ENCODE results near the gene SLC14A1.

Gene SLC14A1

GRCh38 chr18:45760462-45761036 is 36.6 kb downstream of the SLC14A1 start:
- no peak for DNase-seq

DNA sequence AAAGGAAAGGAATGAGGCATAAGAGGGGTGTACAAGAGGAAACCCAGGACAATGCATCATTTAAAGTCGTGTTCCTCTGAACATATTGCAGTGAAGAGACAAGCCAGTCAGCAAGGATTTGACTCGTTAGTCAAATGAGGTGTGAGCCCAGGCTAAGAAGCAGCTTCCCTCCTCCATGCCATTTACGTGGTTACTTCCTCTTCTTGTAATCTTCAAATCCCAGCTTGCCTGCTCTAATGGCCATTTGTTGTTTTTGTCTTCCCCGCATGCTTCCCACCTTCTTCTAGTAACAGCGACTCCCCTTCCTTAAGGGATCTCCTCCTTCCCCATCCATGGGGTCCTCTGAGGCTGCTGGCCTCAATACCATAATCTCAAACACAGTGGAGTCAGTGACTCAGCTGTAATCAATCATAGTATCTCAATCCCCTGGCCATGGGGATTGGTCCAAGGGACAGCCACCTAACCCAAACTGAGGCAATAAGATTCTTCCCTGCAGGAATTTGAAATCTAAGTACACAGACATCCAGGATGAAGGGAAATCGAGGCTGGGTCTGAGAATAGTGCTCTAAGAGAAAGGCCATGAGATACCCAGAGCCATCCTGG is 37.6 kb downstream of the SLC14A1 start:
- no peak for DNase-seq

- no peak for DNase-seq
These were observed 40.2 kb downstream of the SLC14A1 start for GRCh38 chr18:45764000-45764686.

DNA sequence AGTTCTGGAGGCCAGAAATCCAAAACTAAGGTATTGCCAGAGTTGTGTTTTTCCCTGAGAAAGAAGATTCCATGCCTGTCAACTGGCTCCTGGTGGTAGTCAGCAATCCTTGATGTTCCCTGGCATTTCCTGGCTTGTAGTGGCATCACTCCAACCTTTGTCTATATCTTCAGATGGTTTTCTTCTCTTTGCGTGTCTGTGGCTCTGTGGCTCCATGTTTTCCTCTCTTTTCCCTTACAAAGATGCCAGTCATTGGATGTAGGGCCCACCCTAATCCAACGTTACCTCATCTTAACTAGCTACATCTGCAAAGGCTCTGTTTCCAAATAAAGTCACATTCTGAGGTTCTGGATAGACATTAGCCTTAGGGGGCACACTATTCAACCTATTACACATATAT is 41.8 kb downstream of the SLC14A1 start:
- no peak for DNase-seq

DNA sequence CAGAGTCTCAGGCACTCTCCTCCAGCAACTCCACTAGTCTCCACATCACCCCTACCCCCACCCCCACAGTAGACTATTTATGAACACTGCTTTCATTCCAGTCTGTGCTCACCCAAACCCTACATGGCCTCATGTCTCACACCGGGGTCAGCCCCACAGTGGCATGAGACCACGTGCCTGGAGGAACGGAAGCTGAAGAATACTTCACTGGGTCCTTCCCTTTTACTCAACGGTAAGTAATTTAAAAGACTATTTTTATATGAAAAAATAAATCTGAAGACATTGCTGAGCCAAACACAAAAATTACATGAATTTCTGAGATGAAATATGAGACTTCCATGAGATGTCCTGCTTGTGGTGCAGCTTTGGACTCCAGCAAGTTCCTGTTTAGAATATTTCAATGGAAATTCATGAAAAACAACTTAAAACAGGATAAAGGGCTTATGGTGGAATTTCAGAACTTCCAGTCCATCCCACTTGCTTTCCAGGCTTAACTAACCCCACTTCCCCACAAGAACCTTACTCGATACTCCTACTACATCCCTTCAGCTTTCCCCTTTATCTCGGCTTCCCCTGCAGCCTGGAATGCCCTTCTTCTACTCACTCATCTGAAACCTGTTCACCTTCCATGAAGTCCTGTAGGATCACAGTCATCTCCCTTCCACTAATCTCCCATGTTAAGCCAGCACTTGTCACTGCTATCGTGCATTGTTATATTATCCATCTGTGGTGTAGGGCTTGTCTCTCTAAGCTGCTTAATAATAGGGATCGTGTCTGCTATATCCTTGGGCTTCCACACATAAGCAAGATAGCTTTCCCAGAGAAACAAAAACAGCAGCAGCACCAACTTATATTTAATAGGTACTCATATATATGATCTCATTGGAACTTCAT is 47.9 kb downstream of the SLC14A1 start:
- DNase-seq: no peak

GRCh38 chr18:45774065-45774521 is 50.1 kb downstream of the SLC14A1 start:
- DNase-seq: peak; percentile 80

- peak; percentile 66 for DNase-seq
These were observed 51.3 kb downstream of the SLC14A1 start for GRCh38 chr18:45775241-45775676.

- no peak for DNase-seq
These were observed 51.8 kb downstream of the SLC14A1 start for GRCh38 chr18:45775743-45776142.

- DNase-seq: peak; percentile 65
These were observed 53.4 kb downstream of the SLC14A1 start for GRCh38 chr18:45777393-45777792.

- DNase-seq: no peak
These were observed 56.6 kb downstream of the SLC14A1 start for GRCh38 chr18:45780568-45780967.

- DNase-seq: no peak
These were observed 58.7 kb downstream of the SLC14A1 start for GRCh38 chr18:45782662-45783061.

DNA sequence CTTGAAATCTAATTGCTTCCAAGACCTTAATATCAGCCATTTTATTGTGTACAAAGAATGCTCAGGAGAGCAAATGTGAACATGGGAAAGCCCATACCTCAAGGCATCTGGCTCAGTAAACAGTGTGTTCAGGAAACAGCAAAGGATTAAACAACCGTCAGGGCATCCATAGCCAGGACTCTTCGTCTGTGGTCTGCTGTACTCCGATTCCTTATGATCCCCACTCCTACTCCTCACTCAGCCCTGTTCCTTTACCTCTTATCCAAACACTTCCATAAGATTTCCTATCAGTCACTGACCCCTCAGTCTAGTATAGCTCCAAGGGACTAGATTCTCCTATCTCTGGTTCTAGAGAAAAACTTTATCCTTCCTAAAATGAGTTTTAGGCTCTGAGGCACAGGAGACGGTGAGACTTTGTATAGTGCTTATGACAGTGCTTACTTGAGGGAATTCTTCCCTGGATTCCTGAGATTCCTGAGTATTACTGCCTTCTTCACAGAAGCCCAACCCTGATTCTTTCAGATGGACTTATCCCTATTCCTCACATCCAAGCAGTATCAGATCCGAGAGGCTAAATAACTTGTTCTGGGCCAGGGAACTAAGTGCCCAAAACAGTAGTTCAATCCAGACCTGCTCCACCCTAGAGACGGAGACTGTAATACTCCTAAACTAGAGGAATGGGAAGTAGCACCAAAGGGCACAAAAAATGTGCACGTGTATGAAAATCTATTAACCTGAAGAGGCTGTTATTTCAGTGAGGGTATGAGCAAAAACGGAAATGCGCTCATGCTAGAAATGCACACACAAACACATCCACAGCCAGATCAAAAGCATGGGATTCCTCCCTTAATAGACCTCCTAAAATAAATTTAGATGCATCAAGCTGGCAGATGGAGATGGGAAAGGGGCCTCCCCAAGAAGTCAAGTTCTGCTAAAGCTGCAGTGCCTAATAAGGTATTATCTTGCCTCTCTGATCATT is 59.4 kb downstream of the SLC14A1 start:
- peak; percentile 65 for DNase-seq

DNA sequence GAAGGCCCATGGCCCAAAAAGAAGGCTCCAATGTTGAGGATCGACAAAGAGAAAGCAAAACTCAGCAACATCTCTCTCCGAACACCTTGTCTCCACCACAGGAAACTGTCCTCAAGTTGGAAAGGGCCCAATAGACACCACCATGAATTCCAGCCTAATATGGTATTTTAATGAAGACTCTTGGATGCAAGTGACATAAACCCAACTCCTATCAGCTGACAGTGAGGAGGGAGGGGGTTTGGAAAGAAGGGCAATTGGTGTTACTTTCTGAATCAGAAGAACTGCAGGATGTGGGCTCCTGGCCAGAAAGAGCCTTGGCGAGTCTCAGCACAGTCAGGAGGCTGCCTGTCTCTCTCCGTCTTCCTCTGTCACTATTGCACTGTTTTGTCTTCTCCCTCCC is 61.2 kb downstream of the SLC14A1 start:
- DNase-seq: no peak

DNA sequence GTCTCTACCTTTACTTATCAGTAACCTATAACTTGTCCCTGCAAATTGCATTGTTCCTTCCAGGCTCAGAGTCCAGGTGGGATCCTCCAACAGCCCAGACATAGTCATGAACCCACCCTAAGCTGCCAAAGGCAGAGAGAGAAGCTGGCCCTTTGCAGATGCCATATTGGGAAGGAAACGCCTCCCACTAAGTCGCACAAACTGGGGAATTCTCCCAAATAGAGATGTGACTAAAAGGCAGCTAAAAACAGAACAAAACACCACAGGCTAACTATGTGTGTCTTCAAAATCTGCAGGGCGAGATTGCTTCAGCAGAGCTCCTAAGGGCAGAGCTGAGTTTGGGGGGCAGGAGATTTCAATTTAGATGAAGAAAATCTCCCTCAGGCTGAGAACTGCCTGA is 63.0 kb downstream of the SLC14A1 start:
- no peak for DNase-seq

GRCh38 chr18:45787346-45787745 is 63.4 kb downstream of the SLC14A1 start:
- no peak for DNase-seq

- no peak for DNase-seq
These were observed 64.9 kb downstream of the SLC14A1 start for GRCh38 chr18:45788861-45789260.

- DNase-seq: no peak
These were observed 68.7 kb downstream of the SLC14A1 start for GRCh38 chr18:45792506-45793263.

DNA sequence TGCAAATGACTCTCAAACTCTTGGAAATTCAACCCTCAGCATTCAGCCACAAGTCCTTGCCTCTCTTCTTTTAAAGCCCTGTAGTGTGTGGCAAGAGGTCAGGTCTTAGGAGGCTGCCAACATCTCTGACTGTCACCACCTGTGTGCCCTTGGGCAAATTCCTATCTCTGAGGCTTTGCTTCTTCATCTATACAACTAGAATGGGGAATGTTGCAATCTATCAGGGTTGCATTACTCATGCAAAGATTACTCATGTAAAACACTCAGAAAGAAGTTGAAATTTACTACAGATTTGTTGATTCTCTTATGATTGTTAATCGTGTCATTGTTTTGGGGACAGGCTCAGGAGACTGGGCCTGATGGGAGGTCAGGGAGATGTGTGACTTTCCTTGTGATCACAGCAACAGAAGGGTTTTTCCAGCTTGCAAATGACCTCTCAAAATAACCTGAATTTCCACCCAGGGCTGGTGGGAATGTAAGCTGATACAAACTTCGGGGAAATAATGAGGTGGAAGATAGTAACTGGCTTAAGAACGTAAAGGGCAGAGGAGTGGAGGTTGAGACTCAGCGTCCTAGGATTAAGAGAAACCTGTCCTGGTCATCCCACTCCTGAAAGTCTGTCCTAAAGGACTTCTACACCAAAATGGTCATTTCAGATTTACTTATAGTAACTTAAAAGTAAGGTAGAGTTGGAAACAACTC is 69.4 kb downstream of the SLC14A1 start:
- DNase-seq: peak; percentile 61

GRCh38 chr18:45801416-45802004 is 77.5 kb downstream of the SLC14A1 start:
- no peak for DNase-seq

All from kidney glomerular epithelial cell (primary cell).